ENCODE results near the gene ZNF845.

- TF ChIP-seq CTCF (IDR thresholded peaks at IDR 0.05) (no peak), CREM (CRISPR knock-in tag; IDR thresholded peaks at IDR 0.05) (no peak), TP53 (CRISPR knock-in tag; IDR thresholded peaks at IDR 0.05) (no peak)
These were observed 1.1 kb upstream of the ZNF845 start for GRCh38 chr19:53332484-53332883.
